SU-DHL-6 (cell line): ENCODE data around the gene ENAM.

ENCODE experiments used
- H2AFZ ChIP-seq: fragments of 200-600 bp; sonication (generic); 2 replicates; pipeline ENCODE4 v1.6.1; 2014; ENCODE audit warnings: low read depth, mild to moderate bottlenecking, moderate library complexity, mixed read lengths, antibody characterized with exemption, low read length; ENCODE audit not compliant: severe bottlenecking
- H3F3A ChIP-seq: fragments of 200-600 bp; shearing (Covaris generic); 2 replicates; pipeline ENCODE4 v1.6.0; 2016; ENCODE audit warnings: antibody characterized with exemption, mild to moderate bottlenecking; ENCODE audit not compliant: insufficient read depth
- H3K27ac ChIP-seq: fragments of 200-600 bp; sonication (generic); 2 replicates; pipeline ENCODE4 v1.5.1; 2016; ENCODE audit warnings: low read depth, mild to moderate bottlenecking, low read length, moderate library complexity, mixed read lengths
- H3K27me3 ChIP-seq: fragments of 200-600 bp; sonication (generic), shearing (Covaris generic); 2 replicates; pipeline ENCODE4 v1.6.0; 2014; ENCODE audit warnings: mild to moderate bottlenecking, low read length
- H3K36me3 ChIP-seq: fragments of 200-600 bp; sonication (generic); 2 replicates; pipeline ENCODE4 v1.6.1; 2014; ENCODE audit warnings: mild to moderate bottlenecking, low read length, mixed read lengths
- H3K4me2 ChIP-seq: fragments of 300-600, 200-600 bp; shearing (Covaris generic), sonication (generic); 2 replicates; pipeline ENCODE4 v1.6.0; 2014; ENCODE audit warnings: low read length, low read depth, mild to moderate bottlenecking; ENCODE audit not compliant: poor library complexity, severe bottlenecking
- H3K4me3 ChIP-seq: fragments of 200-600 bp; sonication (generic); 2 replicates; pipeline ENCODE4 v1.5.1; 2014; ENCODE audit warnings: antibody characterized with exemption, low read length, mild to moderate bottlenecking, mixed read lengths; ENCODE audit not compliant: insufficient read depth, poor library complexity, severe bottlenecking
- H3K79me2 ChIP-seq: fragments of 200-600 bp; sonication (generic); 2 replicates; pipeline ENCODE4 v1.6.1; 2014; ENCODE audit warnings: mild to moderate bottlenecking, low read length, moderate library complexity; ENCODE audit not compliant: insufficient read depth
- H3K9ac ChIP-seq: fragments of 200-600 bp; sonication (generic); 2 replicates; pipeline ENCODE4 v1.7.0; 2014; ENCODE audit warnings: mild to moderate bottlenecking, low read length
- H3K9me2 ChIP-seq: fragments of 200-600 bp; sonication (generic); replicated peaks from 2 replicates; pipeline ENCODE4 v1.6.1; 2014; ENCODE audit warnings: low read length; ENCODE audit not compliant: insufficient read depth
- H3K9me3 ChIP-seq: fragments of 200-600 bp; sonication (generic); 2 replicates; pipeline ENCODE4 v1.6.1; 2014; ENCODE audit warnings: low read length, mixed read lengths; ENCODE audit not compliant: insufficient read depth
- H4K20me1 ChIP-seq: fragments of 200-600 bp; sonication (generic); 2 replicates; pipeline ENCODE4 v1.6.1; 2014; ENCODE audit warnings: low read depth, mild to moderate bottlenecking, antibody characterized with exemption, low read length, moderate library complexity, mixed read lengths
- CTCF ChIP-seq: fragments of 200-600 bp; sonication (generic); IDR thresholded peaks from one replicate; pipeline ENCODE4 v1.5.1; 2017; ENCODE audit warnings: antibody characterized with exemption, mild to moderate bottlenecking, low read length, moderate library complexity; ENCODE audit not compliant: insufficient read depth, poor library complexity, severe bottlenecking
- EZH2phosphoT487 ChIP-seq: fragments of 200-600 bp; sonication (generic), shearing (Covaris generic); conservative IDR thresholded peaks from 2 replicates; pipeline ENCODE4 v1.6.1; 2018; ENCODE audit warnings: mild to moderate bottlenecking, antibody characterized with exemption, low read length, moderate library complexity, mixed read lengths

The ENAM gene

GRCh38 chr4:70594196-70594595 is 34.3 kb upstream of the ENAM start:
- H3F3A ChIP-seq, result no peaks in the 10 kb centered on the region
- no peak overlapping the region for H2AFZ ChIP-seq
- H3K9me2 ChIP-seq, result no peaks in the 10 kb centered on the region
- no peaks in the 10 kb centered on the region for H4K20me1 ChIP-seq
- H3K4me3 ChIP-seq, result no peak overlapping the region
- H3K36me3 ChIP-seq, result no peaks in the 10 kb centered on the region
- no peaks in the 10 kb centered on the region for H3K27me3 ChIP-seq
- H3K4me2 ChIP-seq, result no peak overlapping the region
- H3K79me2 ChIP-seq, result no peaks in the 10 kb centered on the region
- H3K9ac ChIP-seq, result no peak overlapping the region
- no peak overlapping the region for H3K27ac ChIP-seq
- no peaks in the 10 kb centered on the region for H3K9me3 ChIP-seq
- TF ChIP-seq EZH2phosphoT487 (no peak), CTCF (no peak)

DNA sequence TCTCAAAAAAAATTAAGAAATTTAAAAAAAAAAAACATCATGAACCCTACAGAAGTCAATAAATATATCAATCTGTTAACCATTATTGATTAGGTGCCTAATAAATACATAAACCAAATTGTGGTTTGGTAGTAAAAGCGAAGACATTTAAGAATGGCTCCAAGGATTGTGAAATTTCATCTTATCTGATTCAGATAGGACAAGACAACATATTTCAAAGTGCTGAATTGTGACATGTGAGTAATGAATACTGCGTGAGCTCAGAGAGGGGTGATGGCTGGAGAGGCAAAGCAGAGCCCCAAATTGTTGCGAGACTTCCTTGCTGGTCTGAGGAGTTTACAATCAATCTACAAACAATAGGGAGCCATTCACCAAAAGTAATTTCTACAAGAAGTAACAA is 28.2 kb upstream of the ENAM start:
- no peaks in the 10 kb centered on the region for H4K20me1 ChIP-seq
- H3K9me2 ChIP-seq, result no peaks in the 10 kb centered on the region
- H3K4me2 ChIP-seq, result no peak overlapping the region
- no peak overlapping the region for H3K27ac ChIP-seq
- TF ChIP-seq EZH2phosphoT487 (no peak), CTCF (no peak)
- H3F3A ChIP-seq, result no peaks in the 10 kb centered on the region
- H3K36me3 ChIP-seq, result no peaks in the 10 kb centered on the region
- no peaks in the 10 kb centered on the region for H3K79me2 ChIP-seq
- no peaks in the 10 kb centered on the region for H3K9me3 ChIP-seq
- H3K9ac ChIP-seq, result no peak overlapping the region
- no peak overlapping the region for H3K4me3 ChIP-seq
- H2AFZ ChIP-seq, result no peak overlapping the region
- no peaks in the 10 kb centered on the region for H3K27me3 ChIP-seq

DNA sequence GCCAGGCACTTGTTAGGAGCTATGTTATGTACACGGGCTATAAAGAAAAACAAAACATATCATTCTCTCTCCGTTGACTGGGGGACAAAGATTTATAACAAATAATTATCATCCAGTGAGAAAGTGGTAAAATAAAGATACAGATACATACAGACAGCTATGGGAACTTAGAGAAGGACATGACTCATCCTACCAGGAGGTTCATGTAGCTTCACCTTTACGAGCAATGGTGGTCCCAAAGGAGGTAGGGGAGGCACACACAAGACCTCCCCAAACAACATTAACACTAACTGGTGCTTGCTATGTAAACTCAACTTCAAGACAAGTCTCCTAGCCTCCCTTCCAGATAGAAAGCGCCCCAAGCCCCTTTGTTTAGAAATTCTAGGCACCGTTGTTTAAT is 27.6 kb upstream of the ENAM start:
- Histone ChIP-seq H3K9me2 (no peaks in the 10 kb centered on the region), H3K9ac (no peak overlapping the region), H3K27me3 (no peaks in the 10 kb centered on the region), H3F3A (no peaks in the 10 kb centered on the region), H3K27ac (no peak overlapping the region), H4K20me1 (no peaks in the 10 kb centered on the region), H3K4me2 (no peak overlapping the region), H2AFZ (no peak overlapping the region), H3K36me3 (no peaks in the 10 kb centered on the region), H3K79me2 (no peaks in the 10 kb centered on the region), H3K4me3 (no peak overlapping the region), H3K9me3 (no peaks in the 10 kb centered on the region)
- TF ChIP-seq EZH2phosphoT487, result no peak
- no peak for TF ChIP-seq CTCF
